DMS79 (cell line): ENCODE measurements around the gene FIBP.
A peak's percentile ranks its signal among the peaks of the same experiment; 100 is the strongest.

ENCODE experiments used
- DNase-seq: peaks from one replicate; lab custom pipeline; 2025; lab: John Stamatoyannopoulos, UW

FIBP gene

DNA sequence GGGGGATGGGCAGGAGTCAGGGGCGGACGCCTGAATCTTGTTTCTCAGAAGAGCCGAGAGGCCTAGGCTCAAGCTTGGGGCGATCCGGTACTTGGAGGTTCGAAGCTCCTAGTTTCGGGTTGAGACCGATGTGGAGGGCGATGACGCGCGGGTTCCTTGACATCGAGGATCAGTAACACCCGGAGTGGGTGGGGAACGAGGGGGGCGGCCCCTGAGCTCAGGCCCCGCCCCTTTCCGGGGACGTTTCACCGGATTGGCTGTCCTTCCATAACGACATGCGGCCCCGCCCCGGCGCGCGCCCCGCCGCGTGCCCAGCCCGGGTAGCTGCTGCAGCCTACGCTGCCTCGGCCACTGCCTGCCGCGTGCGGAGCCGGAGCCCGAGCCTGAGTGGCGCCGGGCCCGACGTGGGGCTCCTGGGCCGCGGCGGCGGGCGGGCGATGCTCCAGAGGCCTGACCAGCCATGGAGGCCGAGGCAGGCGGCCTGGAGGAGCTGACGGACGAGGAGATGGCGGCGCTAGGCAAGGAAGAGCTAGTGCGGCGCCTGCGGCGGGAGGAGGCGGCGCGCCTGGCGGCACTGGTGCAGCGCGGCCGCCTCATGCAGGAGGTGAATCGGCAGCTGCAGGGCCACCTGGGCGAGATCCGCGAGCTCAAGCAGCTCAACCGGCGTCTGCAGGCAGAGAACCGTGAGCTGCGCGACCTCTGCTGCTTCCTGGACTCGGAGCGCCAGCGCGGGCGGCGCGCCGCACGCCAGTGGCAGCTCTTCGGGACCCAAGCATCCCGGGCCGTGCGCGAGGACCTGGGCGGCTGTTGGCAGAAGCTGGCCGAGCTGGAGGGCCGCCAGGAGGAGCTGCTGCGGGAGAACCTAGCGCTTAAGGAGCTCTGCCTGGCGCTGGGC, 2.3 kb upstream of the FIBP start, which contains the start of gene CCDC85B:
CCDC85B (plus strand) TSS at position 350 of the 895 bp plus-strand sequence; CDS start at position 461, 111 bp downstream.
- DNase-seq, result peak; percentile 89

DNA sequence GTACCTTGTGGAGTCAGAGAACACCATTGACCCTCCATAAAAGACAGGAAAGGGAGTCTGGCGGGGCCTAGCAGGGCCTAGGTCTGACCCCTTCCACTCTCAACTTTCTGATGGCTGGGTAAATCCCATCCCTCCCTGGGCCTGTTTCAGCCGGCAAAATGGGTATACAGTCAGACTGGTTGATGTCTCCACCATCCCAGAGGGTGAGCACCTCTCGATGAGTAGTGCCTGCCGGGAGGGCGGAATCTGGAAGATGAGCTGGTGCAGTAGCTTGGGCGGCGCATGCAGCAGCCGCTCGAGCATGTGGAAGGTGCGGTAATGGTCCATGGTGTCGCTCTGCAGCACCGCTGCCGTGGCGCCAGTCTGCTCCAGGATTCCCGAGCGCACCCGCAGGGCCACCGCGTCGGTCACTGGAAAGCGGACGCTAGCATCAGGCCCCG, 528 bp downstream of the FIBP start:
- DNase-seq, result no peak

DNA sequence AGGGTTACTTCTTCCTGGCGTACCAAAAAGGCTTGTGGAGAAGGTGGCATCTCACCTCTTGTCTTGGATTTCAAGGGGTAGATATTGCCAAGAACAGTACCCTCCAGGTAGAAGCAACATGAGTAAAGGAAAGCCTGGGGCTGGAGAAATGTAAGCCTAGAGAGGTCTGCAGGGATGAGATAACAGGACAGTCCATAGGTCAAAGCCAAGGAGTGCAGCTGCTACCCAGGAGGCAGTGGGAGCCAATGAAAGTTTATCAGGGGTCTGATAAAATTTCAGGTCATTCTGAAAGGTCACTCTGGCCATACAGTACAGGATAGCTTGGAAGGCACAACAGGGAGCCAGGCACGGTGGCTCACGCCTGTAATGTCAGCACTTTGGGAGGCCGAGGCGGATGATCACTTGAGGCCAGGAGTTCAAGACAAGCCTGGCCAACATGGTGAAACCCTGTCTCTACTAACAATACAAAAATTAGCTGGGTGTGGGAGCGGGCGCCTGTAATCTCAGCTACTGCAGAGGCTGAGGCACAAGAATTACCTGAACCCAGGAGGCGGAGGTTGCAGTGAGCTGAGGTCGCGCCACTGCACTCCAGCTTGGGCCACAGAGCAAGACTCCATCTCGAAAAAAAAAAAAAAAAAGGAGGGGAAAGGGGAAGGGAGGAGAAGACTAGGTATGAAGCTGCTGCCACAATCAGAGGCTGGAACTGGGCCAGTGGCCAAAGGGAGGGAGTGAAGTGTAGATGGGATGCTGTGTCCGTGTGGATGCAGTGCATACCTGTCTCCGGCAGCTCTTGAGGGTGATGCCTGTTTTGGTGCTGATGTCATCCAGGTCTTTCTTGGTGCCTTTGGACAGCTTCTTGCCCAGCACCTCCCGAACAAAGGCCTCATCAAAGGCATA, 1.2 kb downstream of the FIBP start:
- no peak for DNase-seq

DNA sequence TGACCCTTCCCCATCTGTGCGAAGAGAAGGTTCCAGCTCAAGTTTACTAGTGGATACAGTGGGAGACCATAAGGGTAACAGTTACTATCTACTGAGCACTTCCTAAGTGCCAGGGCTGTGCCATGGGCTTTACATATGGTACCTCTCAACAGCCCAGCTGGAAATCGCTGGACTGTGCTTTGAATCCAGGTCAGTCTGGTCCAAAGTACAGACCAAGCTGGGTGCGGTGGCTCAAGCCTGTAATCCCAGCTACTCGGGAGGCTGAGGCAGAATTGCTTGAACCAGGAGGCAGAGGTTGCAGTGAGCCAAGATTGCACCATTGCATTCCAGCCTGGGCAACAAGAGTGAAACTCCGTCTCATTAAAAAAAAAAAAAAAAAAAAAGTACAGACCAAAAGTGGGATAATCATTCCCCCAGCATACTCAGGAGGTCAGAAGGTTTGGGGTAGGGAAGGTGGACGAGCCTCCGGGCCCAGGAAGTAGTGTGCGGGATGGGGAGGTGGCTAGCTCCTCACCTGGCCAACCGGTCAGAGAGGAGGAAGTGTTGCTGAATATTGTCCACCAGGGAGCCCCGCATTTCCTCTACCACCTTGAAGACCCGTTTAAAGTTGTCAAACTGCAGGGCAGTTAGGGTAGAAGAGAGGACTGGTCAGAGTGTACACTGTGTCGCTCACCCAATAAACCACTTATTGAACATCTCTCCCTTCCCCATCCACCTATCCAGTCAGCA, 2.3 kb downstream of the FIBP start:
- DNase-seq, result no peak

DNA sequence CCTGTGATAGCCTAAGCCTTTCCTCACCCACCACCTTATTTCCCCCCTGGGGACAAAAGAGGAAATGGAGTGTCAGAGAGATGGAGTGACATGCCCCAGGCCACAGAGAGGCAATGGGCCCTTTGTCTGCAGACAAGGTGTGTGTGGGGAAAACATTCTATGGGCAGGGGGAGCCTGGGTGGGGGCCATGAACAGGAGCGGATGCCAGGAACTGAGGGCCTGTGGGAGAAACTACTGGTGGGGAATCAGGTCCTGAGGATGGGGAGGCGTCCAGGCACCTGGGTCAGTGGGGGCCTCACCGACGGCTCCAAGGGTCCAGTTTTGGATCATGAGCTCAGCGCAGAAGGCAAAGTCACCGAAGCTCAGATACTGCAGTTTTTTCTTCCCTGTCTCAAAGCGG, 3.0 kb downstream of the FIBP start:
- DNase-seq, result no peak

DNA sequence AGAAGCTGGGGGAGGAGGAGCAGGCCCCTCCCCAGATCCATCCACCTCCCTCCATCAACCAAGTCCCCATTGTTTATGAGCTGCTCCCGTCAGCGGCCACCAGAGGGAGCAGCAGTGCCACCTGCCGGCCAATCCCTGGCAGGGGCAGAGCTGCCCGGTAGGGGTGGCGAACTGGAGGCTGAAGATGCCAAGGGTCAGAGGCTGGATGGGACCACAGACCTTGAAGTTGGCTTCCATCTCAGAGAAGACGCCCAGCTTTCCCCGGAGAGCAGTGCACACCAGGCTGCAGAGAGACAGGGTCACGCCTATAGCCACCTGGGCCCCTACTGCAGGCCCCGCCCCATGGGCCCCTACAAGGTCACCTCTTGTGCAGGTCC, 3.6 kb downstream of the FIBP start:
- DNase-seq, result no peak

DNA sequence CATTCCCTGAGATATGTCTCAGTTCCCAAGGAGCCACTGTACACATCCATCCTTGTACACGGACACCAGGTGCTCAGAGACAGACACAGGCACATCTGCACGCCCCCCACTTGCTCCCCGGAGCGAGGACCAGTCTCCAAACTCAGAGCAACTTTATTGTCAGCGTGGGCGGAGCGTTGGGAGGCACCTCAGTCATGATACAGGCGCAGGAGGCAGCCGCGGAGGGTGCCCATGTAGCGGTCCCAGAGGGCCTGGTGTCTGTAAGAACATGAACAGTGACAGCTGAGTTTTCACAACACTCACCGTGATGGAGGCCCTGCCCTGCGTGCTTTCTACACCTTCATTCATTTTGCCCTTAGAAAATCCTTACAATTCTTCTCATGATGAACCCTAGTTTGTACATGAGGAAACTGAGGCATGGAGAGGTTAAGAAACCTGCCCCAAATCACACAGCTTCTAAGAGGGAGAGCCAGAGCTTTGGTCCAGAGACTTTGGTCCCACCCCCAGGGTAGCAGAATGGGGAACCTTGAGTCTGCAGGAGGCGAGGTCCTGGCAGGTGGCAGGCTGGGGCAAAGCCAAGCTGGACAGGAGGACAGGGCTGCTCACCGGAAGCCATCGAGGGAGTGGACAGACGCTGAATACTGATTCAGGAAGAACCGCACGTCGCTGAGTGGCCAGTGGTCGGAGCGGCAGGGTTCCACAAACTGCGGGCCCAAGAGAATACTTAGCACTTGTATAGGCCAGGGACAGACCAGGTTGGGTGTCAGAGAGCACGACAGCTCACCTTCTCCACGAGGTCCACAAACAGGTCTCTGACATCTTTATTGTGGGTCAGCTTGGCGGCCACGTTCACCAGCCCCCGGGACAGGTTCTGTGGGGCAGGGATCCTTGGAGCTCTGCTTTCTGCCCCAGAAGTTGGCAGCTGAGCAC, 4.2 kb downstream of the FIBP start:
- no peak for DNase-seq

DNA sequence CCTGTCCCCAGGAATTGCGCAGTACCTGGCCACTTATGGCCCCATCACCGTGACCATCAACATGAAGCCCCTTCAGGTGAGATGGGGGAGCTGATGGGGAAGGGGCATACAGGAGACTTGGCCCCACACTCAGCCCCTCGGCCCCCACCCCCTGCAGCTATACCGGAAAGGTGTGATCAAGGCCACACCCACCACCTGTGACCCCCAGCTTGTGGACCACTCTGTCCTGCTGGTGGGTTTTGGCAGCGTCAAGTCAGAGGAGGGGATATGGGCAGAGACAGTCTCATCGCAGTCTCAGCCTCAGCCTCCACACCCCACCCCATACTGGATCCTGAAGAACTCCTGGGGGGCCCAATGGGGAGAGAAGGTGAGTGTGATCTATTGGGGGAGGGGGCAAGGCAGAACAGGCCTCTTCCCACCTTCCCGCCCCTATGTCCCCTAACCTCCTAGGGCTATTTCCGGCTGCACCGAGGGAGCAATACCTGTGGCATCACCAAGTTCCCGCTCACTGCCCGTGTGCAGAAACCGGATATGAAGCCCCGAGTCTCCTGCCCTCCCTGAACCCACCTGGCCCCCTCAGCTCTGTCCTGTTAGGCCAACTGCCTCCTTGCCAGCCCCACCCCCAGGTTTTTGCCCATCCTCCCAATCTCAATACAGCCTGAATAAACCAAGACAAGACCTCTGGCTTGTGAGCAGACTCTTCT, 5.1 kb downstream of the FIBP start:
- no peak for DNase-seq

DNA sequence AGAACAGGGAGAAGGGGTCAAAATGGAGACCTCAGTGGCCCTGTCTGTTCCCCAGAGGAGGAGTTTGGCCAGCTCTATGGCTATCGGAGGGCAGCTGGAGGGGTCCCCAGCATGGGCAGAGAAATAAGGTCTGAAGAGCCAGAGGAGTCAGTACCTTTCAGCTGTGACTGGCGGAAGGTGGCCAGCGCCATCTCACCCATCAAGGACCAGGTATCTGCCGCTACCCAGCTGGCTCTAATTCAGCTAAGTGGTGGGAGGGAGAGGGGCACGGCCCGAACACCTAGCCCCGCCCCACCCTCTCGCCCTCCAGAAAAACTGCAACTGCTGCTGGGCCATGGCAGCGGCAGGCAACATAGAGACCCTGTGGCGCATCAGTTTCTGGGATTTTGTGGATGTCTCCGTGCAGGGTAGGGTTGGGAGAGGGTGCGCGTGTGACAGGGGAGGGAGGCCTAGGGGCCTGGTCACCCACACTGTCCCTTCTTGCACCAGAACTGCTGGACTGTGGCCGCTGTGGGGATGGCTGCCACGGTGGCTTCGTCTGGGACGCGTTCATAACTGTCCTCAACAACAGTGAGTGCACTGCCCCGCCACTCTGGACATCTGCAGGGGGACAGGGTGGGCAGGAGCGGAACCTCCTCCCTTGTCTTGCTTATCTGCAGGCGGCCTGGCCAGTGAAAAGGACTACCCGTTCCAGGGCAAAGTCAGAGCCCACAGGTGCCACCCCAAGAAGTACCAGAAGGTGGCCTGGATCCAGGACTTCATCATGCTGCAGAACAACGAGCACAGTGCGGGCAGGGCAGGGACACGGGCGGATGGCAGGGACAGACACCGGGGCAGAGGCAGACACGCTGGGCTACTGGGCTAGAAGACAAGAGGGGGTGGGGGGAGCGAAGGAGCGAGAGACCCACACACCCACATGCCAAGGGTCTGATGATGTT, 5.9 kb downstream of the FIBP start:
- no peak for DNase-seq

DNA sequence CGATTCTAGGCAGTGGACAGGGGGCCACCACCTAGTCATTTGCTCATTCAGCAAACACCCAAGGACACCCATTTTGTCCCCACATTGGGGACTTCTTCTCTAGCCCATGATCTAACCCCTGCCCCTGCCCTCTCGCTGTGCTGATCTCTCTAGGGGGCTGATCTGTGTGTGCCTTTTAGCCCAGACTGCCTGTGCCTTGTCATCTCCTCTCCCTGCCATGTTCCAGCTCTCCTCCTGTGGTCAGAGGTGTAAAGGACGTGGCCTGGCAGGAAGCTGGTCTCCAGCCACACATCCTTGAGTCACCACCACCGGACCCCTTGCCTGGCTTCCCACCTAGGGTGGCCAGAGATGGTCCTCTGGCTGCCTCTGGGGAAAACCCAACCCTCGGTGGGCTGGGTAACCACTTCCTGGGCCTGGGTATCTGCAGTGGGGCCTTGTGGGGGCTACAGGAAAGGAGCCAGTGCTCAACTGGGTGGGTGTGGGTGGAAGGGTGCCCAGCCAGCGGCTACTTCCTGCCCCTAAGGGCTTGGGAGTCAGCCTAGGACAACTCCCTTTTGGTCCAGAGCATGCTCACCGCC, 7.3 kb downstream of the FIBP start:
- DNase-seq, result no peak

DNA sequence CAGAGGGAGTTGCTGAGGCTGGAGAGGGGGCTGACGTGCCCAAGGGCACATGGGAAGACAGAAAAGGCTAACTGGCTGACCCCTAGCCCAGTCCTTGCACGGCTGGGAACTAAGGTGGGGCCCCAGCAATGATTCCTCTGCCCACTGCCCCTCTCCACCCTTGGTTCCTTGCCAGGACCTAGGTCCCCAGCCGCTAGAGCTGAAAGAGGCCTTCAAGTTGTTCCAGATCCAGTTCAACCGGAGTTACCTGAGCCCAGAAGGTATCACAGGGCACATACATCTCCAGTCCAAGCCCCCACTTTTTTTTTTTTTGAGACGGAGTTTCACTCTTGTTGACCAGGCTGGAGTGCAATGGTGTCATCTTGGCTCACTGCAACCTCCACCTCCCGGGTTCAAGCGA, 8.2 kb downstream of the FIBP start:
- DNase-seq, result no peak

DNA sequence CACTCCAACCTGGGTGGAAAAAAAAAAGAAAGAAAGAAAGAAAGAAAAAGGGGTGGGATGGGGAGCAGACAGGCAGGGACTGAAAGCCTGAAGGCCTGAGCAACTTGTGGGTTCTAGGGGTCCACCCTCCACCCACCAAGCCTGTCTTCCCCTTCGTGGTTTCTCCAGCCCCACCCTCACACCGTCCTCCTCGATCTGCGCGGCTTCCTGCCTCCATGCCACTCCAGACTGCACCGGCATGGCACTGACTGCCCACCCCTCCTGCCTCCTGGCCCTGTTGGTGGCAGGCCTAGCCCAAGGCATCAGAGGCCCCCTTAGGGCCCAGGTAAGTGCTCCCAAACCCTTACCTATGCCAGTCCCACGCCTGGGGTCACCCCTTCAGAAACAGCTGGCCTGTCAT, 8.7 kb downstream of the FIBP start, which contains the start of gene CTSW:
CTSW (plus strand) TSS at position 221 of the 400 bp plus-strand sequence; CDS start at position 239, 18 bp downstream.
- no peak for DNase-seq

DNA sequence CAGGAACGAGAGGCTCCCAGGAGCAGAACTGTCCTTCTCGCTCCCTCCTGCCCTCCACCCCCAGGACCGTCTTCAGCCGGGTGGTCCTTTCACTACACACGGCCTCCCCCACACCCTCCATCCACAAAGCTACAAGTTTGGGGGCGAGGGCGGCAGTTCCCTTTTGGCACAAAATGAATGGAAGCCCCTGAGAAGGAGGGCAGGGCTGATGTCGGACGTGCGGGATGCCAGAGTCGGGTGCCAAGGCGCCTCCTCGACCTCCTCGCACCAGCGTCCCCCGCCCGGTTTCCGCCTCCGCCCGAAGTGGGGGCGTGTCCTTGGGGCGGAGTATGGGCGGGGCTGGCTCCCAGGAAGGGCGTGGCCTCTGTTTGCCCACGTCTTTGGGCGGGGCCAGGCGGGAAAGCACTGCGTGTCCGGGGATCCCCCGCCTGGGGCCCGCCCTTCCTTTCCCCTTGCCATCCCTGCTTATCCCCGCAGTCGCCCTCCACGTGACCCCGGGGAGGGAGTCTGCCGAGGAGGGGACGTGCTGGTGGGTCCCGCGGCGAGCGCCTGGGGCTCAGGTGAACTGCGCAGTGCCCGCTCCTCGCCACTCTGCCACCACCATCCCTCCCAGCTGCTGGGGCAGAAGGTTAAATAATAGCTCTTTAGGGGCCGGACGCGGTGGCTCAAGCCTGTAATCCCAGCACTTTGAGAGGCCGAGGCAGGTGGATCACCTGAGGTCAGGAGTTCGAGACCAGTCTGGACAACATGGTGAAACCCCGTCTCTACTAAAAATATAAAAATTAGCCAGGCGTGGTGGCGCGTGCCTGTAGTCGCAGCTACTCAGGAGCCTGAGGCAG, 14.7 kb downstream of the FIBP start:
- no peak for DNase-seq

DNA sequence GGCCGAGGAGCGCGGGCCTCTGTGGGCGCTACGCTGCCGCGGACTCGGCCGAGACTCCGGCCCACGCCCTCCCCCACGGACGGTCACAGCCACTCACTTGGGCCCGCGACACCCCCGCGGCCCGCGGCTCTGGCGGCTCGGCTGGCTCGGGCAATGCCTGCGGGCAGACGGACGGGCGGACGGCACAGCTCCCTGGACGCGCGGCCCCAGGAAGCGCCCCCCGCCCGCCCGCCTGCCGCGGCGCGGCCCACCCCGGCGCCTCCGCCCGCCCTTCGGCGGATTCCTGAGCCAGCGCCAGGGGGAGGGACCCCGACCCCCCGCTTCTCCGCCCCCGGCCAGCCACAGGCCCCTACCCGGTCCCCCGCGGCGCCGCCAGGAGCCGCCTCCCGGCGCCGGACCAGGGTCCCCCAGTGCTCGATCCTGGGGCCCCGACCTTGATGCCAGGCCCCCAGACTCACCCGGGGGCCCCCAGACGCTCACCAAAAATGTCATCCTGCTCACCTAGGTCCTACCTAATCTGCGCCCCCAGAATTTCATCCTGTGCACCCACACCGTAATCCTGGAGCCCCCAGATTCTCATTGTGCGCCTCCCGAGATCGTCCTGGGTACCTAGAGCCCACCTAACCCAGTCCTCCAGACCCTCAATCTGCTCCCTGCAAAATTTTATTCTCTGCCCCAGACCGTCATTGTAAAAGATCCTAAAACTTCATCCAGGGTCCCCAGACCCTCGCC, 15.5 kb downstream of the FIBP start, which contains the start of gene EFEMP2:
EFEMP2 (minus strand) TSS at position 215 of the 732 bp plus-strand sequence. CDS start 446 bp downstream, outside the sequence.
- no peak for DNase-seq

DNA sequence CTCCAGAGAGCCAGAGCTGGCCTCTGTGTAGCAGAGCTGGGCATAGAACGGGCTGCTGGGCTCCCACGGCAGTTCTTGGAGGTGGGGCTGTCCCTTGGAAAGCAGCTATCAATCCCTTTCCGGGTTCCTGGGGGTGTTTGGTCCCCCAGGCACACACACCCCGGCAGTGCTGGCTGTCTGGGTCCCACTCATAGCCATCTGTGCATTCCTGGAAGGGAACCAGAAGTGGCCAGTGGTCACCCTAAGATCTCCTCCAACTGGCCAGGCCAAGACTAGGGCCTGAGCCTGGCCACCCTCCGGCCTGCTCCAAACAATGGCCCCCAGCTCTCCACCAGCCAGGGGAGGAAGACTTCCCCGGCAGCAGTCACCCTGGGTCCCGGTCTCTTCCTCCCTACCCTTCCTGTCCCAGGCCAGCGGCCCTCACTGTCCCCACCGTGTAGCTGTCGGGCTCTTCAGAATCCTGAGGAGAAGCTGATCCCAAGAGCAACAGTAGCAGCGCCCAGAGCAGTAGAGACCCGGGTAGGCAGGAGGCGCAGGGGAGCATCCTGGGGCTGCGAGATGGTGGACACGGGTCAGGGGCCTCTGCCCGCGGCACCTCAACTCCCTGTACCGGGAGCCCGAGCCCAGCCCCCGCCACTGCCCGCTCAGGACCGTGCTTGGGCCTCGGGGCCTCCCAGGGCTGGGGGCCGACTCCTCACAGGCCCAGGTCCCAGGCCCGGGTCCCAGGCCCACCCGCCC, 16.3 kb downstream of the FIBP start:
- no peak for DNase-seq
